ENCODE results near the gene ERBB2.
"Not testable (repeated sequence)": the region's sequence is repeated elsewhere in the genome, so short reads cannot be mapped to it uniquely, and the experiment has no call there.

ERBB2 gene

DNA sequence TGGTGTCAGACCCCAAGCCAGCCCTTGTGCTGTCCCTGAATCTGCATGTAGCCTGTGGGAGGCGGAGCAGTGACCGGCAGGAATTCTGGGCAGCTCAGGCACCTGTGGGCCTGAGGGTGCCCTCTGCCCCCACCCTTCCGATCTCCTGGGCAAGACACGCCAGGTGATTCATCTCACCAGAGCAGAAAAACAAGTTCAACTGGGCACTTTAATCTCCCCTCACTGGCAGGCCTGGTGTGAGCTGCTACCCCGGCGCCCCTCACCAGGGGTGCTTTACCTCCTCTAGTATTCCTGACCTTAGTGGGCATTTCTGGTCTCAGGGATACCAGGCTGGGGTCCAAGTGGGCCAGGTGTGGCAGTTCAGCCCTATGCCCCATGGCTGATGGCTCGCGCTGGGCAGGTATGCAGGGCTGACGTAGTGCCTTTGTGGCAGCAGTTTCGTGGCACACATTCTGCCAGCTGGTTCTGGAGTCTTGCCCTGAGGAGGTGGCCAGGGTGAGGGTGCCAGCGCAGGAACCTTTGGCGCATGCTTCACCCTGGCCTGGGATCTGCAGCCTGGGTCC is 6.0 kb downstream of the ERBB2 start:
- no peak for DNase-seq

DNA sequence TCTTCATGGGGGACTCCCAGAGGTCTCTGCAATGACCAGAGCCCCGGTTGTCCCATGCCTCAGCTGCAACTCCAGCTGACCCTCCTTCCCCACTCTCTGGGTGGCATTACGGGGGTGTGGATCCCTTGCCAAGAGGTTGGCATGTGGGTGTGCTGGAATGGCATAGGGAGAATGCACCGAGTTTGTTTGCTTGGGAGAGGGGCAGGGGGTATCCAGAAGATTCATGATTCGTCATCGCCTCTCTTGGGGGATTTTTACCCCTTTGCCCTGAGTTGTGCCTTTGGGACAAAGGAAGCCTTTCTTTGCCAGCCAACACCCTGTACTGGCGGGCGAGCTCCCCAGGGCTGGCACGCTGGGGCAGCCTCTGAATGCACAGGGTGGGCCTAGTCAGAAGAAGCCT is 6.5 kb downstream of the ERBB2 start:
- DNase-seq, result no peak

DNA sequence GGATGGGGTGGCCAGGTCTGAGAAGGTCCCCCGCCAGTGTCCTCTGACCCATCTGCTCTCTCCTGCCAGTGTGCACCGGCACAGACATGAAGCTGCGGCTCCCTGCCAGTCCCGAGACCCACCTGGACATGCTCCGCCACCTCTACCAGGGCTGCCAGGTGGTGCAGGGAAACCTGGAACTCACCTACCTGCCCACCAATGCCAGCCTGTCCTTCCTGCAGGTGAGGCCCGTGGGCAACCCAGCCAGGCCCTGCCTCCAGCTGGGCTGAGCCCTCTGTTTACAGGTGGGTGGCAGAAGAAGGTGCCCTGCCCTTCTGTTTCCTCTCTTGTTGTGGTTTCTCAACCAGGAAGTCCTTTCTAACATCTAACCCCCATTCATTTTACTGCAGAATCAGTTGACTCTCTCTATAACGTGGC is 7.1 kb downstream of the ERBB2 start:
- no peak for DNase-seq

DNA sequence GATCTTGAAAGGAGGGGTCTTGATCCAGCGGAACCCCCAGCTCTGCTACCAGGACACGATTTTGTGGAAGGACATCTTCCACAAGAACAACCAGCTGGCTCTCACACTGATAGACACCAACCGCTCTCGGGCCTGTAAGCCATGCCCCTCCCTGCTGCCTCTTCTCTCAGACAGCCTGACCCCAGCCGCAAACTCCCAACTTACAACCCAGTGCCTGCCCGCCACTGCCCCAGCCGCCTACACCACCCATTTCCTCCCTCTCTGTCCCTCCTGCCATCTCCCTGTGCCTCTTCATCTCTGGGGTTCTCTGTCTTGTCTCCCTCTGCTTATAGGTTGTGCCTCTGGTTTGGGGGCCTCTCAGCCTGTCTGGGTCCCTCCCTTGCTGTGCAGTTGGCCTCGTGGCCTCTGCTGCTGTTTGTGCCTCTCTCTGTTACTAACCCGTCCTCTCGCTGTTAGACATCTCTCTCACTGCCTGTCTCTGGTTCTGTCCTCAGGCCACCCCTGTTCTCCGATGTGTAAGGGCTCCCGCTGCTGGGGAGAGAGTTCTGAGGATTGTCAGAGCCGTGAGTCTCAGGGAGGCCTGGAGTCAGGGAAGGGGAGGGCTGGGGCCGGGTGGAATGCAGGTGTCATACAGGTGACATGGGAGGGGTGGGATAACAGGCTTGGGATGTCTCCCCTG is 9.6 kb downstream of the ERBB2 start:
- DNase-seq, result no peak

DNA sequence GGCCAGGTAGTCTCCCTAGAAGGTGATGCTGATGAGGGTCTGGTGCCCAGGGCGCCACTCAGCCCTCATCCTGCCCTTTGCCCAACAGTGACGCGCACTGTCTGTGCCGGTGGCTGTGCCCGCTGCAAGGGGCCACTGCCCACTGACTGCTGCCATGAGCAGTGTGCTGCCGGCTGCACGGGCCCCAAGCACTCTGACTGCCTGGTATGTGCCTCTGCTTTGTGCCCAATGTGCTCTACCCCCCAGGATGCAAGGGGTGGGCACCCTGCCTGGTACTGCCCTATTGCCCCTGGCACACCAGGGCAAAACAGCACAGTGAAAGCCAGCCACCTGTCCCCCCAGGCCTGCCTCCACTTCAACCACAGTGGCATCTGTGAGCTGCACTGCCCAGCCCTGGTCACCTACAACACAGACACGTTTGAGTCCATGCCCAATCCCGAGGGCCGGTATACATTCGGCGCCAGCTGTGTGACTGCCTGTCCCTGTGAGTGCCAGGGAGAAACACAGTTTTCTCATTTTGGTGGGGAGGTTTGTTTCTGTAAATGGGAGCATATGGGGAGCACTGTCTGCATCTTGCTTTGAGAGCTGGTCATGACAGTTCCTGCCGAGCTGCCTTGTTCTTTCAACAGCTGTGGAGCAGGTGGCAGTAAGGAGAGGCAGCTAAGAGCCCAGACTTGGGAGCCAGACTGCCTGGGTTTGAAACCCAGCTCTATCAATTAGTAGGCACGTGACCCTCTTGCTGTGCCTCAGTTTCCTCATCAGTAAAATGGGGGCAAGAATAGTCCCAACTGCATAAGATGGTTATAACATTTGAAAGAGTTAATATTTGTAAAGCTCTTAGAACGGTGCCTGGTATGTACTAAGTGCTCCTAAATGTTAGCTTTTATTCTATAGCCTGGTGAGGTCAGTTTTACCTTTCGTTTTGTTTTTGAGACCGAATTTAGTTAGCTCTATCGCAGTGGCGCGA is 10.4 kb downstream of the ERBB2 start:
- no peak for DNase-seq

DNA sequence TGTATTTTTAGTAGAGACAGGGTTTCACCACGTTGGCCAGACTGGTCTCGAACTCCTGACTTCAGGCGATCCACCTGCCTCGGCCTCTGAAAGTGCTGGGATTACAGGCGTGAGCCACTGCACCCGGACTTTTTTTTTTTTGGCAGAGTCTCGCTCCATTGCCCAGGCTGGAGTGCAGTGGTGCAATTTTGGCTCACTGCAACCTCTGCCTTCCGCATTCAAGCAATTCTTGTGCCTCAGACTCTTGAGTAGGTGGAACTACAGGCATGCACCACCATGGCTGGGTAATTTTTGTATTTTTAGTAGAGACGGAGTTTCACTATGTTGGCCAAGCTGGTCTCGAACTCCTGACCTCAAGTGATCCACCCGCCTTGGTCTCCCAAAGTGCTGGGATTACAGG is 11.2 kb downstream of the ERBB2 start:
- DNase-seq, result not testable (repeated sequence)

DNA sequence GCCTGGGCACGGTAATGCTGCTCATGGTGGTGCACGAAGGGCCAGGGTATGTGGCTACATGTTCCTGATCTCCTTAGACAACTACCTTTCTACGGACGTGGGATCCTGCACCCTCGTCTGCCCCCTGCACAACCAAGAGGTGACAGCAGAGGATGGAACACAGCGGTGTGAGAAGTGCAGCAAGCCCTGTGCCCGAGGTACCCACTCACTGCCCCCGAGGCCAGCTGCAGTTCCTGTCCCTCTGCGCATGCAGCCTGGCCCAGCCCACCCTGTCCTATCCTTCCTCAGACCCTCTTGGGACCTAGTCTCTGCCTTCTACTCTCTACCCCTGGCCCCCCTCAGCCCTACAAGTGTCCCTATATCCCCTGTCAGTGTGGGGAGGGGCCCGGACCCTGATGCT is 12.0 kb downstream of the ERBB2 start:
- DNase-seq, result no peak

DNA sequence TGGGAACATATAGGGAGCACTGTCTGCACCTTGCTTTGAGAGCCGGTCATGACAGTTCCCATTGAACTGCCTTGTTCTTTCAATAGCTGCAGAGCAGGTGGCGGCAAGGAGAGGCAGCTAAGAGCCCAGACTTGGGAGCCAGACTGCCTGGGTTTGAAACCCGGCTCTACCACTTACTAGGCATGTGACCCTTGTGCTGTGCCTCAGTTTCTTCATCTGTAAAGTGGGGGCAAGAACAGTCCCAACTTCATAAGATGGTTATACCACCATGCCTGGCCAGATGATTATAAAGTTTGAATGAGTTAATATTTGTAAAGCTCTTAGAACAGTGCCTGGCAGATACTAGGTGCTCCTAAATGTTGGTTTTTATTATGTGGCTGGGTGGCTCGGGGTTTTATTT is 14.4 kb downstream of the ERBB2 start:
- DNase-seq, result no peak

DNA sequence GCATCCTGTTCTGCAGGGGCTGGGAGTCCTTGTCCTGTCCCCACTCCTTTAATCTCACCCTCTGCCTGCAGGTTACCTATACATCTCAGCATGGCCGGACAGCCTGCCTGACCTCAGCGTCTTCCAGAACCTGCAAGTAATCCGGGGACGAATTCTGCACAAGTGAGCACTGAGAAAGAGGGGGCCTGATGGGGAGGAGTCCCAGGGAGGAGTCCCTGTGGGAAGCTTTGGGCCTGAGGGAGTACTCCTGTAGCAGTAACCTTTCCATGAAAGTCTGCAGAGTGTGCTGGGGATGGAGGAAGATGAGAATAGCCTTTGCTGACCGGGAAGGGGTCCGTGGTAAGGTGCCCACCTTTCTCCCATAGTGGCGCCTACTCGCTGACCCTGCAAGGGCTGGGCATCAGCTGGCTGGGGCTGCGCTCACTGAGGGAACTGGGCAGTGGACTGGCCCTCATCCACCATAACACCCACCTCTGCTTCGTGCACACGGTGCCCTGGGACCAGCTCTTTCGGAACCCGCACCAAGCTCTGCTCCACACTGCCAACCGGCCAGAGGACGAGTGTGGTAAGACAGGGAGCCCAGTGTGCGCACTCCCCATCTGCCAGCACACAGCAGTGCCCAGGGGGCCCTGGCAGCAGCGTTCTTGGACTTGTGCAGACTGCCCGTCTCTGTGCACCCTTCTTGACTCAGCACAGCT is 15.7 kb downstream of the ERBB2 start:
- DNase-seq, result no peak

DNA sequence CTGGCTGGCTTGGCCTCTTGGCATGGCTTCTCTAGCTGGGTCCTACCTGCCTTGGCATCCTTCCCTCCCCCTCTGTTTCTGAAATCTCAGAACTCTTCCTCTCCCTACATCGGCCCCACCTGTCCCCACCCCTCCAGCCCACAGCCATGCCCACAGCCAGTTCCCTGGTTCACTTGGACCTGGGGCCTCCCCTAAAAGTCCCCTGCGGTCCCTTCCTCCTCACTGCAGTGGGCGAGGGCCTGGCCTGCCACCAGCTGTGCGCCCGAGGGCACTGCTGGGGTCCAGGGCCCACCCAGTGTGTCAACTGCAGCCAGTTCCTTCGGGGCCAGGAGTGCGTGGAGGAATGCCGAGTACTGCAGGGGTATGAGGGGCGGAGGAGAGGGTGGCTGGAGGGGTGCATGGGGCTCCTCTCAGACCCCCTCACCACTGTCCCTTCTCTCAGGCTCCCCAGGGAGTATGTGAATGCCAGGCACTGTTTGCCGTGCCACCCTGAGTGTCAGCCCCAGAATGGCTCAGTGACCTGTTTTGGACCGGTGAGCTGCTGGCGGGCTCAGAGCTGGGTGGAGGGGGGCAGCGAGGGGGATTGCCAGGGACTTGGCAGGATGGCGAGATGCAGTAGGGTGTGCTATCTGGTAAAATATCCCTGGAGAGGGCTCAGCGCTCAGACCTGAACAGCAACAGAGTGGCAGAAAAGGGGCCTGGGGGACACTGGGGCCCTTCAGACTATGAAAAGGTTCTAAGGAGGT is 16.4 kb downstream of the ERBB2 start:
- DNase-seq, result no peak

DNA sequence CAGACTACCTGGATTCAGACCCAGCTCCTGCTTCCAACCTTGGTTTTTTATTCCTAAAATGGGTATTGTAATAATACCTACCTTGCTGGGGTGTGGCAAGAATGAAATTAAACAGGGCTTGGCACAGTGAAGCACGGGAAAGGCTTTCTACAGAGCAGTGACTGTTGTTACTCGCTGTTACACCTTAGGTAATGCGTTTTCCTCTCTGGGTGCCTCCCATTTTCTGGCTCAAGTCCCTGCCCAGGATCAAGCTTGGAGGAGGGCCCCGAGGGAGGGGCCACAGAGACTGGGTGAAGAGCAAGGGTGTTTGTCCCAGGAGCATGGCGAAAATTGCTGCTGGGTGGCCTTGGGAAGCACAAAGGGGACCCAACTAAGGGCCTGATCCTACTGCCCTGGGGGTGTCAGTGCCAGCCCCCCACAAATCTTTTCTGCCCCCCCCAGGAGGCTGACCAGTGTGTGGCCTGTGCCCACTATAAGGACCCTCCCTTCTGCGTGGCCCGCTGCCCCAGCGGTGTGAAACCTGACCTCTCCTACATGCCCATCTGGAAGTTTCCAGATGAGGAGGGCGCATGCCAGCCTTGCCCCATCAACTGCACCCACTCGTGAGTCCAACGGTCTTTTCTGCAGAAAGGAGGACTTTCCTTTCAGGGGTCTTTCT is 17.1 kb downstream of the ERBB2 start:
- no peak for DNase-seq

DNA sequence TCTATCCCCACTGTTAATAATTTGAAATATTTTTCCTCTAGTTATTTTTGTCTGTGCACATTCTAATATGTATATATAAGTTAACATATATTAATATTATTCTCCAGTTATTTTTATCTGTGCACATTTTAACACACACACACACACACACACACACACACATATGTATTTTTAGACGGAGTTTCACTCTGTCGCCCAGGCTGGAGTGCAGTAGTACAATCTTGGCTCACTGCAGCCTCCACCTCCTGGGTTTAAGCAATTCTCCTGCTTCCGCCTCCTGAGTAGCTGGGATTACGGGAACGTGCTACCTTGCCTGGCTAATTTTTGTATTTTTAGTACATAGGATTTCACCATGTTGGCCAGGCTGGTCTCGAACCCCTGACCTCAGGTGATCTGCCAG is 17.8 kb downstream of the ERBB2 start:
- DNase-seq, result no peak

DNA sequence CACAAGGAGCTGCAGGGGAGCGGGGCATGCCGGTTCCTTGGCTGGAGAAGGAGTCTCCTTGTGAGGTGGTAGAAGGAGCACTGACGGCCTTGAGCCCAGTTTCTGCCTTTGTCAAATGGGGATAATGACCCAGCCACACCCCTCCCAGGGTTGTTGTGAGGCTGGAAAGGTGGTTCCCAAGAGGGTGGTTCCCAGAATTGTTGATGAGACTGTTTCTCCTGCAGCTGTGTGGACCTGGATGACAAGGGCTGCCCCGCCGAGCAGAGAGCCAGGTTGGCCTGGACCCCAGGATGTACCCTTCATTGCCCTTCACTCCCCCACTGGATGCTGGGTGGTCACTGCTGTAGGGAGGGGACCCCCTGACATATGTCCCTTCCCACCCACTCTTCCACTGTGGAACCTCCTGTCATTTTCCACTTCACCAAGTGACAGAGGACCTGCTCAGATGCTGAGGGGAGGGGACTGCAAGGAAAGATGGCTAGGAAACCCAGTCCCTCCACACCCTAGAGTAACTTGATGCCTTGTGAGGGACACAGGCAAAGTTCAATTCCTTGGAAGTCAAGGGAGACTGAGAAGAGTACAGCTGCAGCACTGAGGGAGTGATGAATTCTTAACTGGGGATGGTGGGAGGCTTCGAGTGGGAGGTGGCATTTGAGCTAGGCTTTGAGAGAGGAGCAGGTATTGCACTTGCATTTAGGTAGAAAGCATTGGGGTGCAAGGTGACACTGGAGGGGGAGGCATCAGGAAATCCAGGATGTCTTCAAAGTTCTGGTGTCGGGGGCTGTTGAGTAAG is 19.9 kb downstream of the ERBB2 start:
- no peak for DNase-seq

DNA sequence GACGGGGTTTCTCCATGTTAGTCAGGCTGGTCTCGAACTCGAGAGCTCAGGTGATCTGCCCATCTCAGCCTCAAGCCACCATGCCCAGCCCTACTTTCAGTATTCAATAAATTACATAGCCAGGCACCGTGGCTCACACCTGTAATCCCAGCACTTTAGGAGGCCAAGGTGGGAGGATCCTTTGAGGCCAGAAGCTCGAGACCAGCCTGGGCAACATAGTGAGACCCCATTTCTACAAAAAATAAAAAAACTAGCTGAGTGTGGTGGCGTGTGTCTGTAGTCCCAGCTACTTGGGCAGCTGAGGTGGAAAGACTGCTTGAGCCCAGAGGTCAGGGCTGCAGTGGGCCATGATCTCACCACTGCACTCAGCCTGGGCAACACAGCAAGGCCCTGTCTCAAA is 22.2 kb downstream of the ERBB2 start:
- no peak for DNase-seq

DNA sequence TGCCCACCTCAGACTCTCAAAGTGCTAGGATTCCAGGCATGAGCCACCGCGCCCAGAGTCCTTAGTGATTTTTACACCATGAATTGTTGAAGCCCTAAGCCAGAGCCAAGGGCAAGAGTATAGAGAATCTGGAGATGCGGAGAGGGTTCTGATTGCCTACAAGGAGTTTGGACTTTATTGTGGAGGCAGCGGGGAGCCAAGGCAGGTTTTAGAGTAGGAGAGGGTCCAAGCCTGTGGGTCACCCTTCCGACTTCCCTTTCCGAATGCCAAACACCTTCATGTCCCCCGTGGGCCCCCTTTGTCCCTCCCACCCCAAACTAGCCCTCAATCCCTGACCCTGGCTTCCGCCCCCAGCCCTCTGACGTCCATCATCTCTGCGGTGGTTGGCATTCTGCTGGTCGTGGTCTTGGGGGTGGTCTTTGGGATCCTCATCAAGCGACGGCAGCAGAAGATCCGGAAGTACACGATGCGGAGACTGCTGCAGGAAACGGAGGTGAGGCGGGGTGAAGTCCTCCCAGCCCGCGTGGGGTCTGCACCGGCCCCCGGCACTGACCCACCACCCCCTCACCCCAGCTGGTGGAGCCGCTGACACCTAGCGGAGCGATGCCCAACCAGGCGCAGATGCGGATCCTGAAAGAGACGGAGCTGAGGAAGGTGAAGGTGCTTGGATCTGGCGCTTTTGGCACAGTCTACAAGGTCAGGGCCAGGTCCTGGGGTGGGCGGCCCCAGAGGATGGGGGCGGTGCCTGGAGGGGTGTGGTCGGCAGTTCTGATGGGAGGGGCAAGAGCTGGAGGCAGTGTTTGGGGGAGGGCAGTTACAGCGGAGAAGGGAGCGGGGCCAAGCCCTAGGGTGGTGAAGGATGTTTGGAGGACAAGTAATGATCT is 23.3 kb downstream of the ERBB2 start:
- DNase-seq, result no peak

DNA sequence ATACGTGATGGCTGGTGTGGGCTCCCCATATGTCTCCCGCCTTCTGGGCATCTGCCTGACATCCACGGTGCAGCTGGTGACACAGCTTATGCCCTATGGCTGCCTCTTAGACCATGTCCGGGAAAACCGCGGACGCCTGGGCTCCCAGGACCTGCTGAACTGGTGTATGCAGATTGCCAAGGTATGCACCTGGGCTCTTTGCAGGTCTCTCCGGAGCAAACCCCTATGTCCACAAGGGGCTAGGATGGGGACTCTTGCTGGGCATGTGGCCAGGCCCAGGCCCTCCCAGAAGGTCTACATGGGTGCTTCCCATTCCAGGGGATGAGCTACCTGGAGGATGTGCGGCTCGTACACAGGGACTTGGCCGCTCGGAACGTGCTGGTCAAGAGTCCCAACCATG is 24.9 kb downstream of the ERBB2 start:
- DNase-seq, result no peak

DNA sequence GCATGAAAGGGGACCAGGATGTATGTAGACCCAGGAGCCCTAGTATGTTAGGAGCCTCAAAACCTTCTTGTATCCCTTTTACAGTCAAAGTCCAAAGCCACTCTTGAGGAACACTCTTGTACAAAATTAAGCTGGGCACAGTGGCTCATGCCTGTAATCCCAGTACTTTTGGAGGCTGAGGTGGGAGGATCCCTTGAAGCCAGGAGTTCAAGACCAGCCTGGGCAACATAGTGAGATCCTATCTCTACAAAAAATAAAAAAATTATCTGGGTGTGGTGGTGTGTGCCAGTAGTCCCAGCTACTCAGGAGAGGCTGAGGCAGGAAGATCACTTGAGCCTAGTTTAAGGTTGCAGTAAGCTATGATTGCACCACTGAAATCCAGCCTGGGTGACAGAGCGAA is 26.1 kb downstream of the ERBB2 start:
- DNase-seq, result not testable (repeated sequence)

DNA sequence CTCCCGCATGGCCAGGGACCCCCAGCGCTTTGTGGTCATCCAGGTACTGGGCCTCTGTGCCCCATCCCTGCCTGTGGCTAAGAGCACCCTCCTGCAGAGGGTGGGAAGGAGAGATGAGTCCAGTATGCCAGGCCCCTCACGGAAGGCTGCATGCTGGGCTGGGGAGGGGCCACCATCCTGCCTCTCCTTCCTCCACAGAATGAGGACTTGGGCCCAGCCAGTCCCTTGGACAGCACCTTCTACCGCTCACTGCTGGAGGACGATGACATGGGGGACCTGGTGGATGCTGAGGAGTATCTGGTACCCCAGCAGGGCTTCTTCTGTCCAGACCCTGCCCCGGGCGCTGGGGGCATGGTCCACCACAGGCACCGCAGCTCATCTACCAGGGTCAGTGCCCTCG is 26.8 kb downstream of the ERBB2 start:
- DNase-seq, result no peak

DNA sequence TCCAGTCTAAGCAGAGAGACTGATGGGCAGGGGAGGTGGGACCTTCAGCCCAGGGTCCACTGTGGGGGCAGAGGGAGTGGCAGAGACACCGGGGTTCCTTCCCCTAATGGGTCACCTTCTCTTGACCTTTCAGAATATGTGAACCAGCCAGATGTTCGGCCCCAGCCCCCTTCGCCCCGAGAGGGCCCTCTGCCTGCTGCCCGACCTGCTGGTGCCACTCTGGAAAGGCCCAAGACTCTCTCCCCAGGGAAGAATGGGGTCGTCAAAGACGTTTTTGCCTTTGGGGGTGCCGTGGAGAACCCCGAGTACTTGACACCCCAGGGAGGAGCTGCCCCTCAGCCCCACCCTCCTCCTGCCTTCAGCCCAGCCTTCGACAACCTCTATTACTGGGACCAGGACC is 27.7 kb downstream of the ERBB2 start:
- no peak for DNase-seq

DNA sequence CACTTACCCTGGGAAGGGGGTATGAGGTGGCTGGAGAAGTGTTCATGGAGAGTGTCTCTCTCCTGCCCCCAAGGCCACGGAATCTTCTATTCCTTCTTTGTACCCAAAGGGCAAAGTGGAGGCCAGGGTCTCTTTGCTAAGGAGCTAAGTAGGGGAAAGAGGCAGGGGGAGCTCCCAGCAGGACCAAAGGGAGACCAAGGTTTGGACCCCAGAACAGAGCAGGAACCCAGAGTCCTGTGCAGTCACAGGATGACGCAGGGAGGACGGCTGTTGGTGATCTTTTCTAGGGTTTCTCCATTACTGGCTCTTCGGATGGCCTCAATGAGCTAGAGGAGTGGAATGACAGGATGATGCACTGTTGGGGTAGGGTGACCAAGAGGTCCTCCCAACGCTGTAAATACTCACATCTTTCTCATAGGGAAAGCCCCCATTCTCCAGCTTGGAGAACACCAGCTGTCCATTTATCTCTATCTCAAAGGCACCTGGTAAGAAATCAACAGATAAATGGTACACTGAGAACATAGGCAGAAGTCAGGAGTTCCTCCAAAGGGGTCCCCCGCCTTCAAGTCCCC is 29.5 kb downstream of the ERBB2 start:
- no peak for DNase-seq

Measured in amniotic stem cell (primary cell).